Progenitor cell of endocrine pancreas (in vitro differentiated cells): ENCODE data around the gene ABITRAM. TPM values are rescaled to one million over a fixed set of nuclear protein-coding genes. Genes with fewer than 3 reads are reported as not detected.
"Not testable (repeated sequence)": the region's sequence is repeated elsewhere in the genome, so short reads cannot be mapped to it uniquely, and the experiment has no call there.

ENCODE experiments used
- DNase-seq: peaks from one replicate; pipeline ENCODE4 v3.0.0; 2021; ENCODE audit warnings: low spot score; ENCODE audit not compliant: unreplicated experiment
- H3K27ac Mint-ChIP-seq: 2 replicates; pipeline ENCODE4 v1.8.0; 2021; ENCODE audit warnings: mild to moderate bottlenecking, moderate library complexity, mixed read lengths
- H3K27me3 Mint-ChIP-seq: 2 replicates; pipeline ENCODE4 v1.8.0; 2021; ENCODE audit warnings: mixed read lengths
- H3K36me3 Mint-ChIP-seq: 2 replicates; pipeline ENCODE4 v1.8.0; 2022; ENCODE audit warnings: mixed read lengths; ENCODE audit not compliant: insufficient read depth
- H3K4me1 Mint-ChIP-seq: 2 replicates; pipeline ENCODE4 v1.8.0; 2021; ENCODE audit warnings: low read depth, mixed read lengths
- H3K4me3 Mint-ChIP-seq: 2 replicates; pipeline ENCODE4 v1.8.0; 2021; ENCODE audit warnings: low read depth, mild to moderate bottlenecking, moderate library complexity, mixed read lengths
- H3K9me3 Mint-ChIP-seq: 2 replicates; pipeline ENCODE4 v1.8.0; 2021; ENCODE audit warnings: low read depth, mixed read lengths
- CTCF ChIP-seq: fragments of 200-600 bp; sonication (generic); IDR thresholded peaks from one replicate; pipeline ENCODE4 v1.5.0; 2021; ENCODE audit warnings: antibody characterized with exemption, mild to moderate bottlenecking; ENCODE audit not compliant: unreplicated experiment
- long read RNA-seq: library from polyadenylated mRNA; unstranded; transcript quantifications from one replicate; pipeline ENCODE4 v2.0.0, GENCODE V29; 2020
- total RNA-seq: library from RNA; stranded (reverse); gene quantifications from 2 replicates; pipeline ENCODE4 v1.2.1, GENCODE V29; 2021

The ABITRAM gene
- total RNA-seq: 10.4 and 14.7 TPM in 2 replicates
- long read RNA-seq, transcript FAM206A-201 (6 exons, 2,134 nt): major isoform, 18 of 30 reads
- long read RNA-seq, partial matches to known transcripts: 1 of 30 reads
- long read RNA-seq, other reads (novel, unspliced or antisense): 11 of 30 reads

- peaks cover 17% of the 10 kb centered on the region for H3K4me1 Mint-ChIP-seq
- peak within 1 kb of the TSS; percentile 94 for H3K4me3 Mint-ChIP-seq
- no peaks in the 10 kb centered on the region for H3K9me3 Mint-ChIP-seq
- no peak for TF ChIP-seq CTCF
- peak within 1 kb of the TSS; percentile 99 for H3K27ac Mint-ChIP-seq
- no peaks in the 10 kb centered on the region for H3K27me3 Mint-ChIP-seq
- peak; percentile 88 for DNase-seq
- H3K36me3 Mint-ChIP-seq: peaks cover 2% of the 10 kb centered on the region
Measured at GRCh38 chr9:108934323-108934893, at the start of gene ABITRAM. Gene ABITRAM, plus strand, starts transcription at chr9:108934400. Its CDS starts 87 bp downstream, at chr9:108934487.

- H3K9me3 Mint-ChIP-seq: no peaks in the 10 kb centered on the region
- H3K4me3 Mint-ChIP-seq: no peak overlapping the region
- H3K4me1 Mint-ChIP-seq: peaks cover 4% of the 10 kb centered on the region
- DNase-seq: no peak
- TF ChIP-seq CTCF: no peak
- no peaks in the 10 kb centered on the region for H3K27me3 Mint-ChIP-seq
- H3K27ac Mint-ChIP-seq: no peak overlapping the region
- peaks cover 20% of the 10 kb centered on the region for H3K36me3 Mint-ChIP-seq
Measured at GRCh38 chr9:108884701-108885100, 49.5 kb upstream of the ABITRAM start.

GRCh38 chr9:108885643-108886348, 48.4 kb upstream of the ABITRAM start:
- no peak overlapping the region for H3K27ac Mint-ChIP-seq
- no peak for TF ChIP-seq CTCF
- DNase-seq: no peak
- H3K27me3 Mint-ChIP-seq: no peaks in the 10 kb centered on the region
- H3K4me1 Mint-ChIP-seq: peaks cover 7% of the 10 kb centered on the region
- no peak overlapping the region for H3K4me3 Mint-ChIP-seq
- no peaks in the 10 kb centered on the region for H3K9me3 Mint-ChIP-seq
- H3K36me3 Mint-ChIP-seq: peaks cover 27% of the 10 kb centered on the region

- not testable (repeated sequence) for H3K4me3 Mint-ChIP-seq, H3K27me3 Mint-ChIP-seq, H3K4me1 Mint-ChIP-seq, H3K27ac Mint-ChIP-seq, H3K9me3 Mint-ChIP-seq, DNase-seq
- peaks cover 29% of the 10 kb centered on the region for H3K36me3 Mint-ChIP-seq
Measured at GRCh38 chr9:108886594-108887271, 47.5 kb upstream of the ABITRAM start.

- peaks cover 35% of the 10 kb centered on the region for H3K36me3 Mint-ChIP-seq
- DNase-seq: no peak
Measured at GRCh38 chr9:108889649-108890067, 44.5 kb upstream of the ABITRAM start.

More at GRCh38 chr9:108889649-108890067, 44.5 kb upstream of the ABITRAM start:
- H3K27me3 Mint-ChIP-seq: no peaks in the 10 kb centered on the region
- no peak overlapping the region for H3K4me3 Mint-ChIP-seq
- no peaks in the 10 kb centered on the region for H3K9me3 Mint-ChIP-seq
- TF ChIP-seq CTCF: no peak
- H3K4me1 Mint-ChIP-seq: peaks cover 16% of the 10 kb centered on the region
- H3K27ac Mint-ChIP-seq: no peak overlapping the region
